ENCODE data around the gene MNDA.

Gene MNDA

DNA sequence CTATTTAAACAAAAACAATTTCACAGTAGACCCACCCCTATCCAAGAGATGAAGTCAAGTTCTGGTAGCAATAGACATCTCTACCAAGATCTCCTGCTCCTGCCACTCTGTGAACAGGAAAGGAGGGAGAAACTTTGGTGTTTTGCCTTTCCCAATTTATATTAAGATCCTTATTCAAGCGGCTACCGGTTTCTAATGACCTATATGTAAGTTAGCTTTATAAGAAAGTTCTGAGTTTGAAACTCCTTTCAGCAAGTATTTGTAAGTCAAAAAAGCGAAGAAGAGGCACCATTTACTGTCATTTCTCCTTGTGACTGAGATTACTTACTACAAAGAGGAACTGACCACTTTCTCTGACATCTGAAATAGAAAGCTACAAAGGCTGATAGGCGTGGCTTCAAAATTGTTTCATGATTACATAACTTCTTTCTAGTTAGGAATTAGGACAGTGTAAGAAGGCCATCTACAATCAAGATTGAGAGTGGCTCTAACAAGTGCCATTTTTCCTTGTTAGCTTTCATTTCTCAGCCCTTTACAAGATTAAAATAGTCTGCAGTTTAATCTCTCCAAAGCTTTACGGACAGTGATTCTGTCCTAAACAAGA, at the start of gene MNDA:
TSS of gene MNDA (plus strand) at position 448 of the 604 bp plus-strand sequence. CDS start 10,803 bp downstream, outside the sequence.
- DNase-seq (ENCODE audit: low read depth), result peak; percentile 64
- H3K4me3 ChIP-seq (ENCODE audit: low read depth, low read length), result peak within 1 kb of the TSS; percentile 20
- TF ChIP-seq, protein P1, sequence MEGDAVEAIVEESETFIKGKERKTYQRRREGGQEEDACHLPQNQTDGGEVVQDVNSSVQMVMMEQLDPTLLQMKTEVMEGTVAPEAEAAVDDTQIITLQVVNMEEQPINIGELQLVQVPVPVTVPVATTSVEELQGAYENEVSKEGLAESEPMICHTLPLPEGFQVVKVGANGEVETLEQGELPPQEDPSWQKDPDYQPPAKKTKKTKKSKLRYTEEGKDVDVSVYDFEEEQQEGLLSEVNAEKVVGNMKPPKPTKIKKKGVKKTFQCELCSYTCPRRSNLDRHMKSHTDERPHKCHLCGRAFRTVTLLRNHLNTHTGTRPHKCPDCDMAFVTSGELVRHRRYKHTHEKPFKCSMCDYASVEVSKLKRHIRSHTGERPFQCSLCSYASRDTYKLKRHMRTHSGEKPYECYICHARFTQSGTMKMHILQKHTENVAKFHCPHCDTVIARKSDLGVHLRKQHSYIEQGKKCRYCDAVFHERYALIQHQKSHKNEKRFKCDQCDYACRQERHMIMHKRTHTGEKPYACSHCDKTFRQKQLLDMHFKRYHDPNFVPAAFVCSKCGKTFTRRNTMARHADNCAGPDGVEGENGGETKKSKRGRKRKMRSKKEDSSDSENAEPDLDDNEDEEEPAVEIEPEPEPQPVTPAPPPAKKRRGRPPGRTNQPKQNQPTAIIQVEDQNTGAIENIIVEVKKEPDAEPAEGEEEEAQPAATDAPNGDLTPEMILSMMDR (IDR thresholded peaks at IDR 0.05; ENCODE audit: insufficient read depth, low read depth, low read length, missing control alignments), result no peak

DNA sequence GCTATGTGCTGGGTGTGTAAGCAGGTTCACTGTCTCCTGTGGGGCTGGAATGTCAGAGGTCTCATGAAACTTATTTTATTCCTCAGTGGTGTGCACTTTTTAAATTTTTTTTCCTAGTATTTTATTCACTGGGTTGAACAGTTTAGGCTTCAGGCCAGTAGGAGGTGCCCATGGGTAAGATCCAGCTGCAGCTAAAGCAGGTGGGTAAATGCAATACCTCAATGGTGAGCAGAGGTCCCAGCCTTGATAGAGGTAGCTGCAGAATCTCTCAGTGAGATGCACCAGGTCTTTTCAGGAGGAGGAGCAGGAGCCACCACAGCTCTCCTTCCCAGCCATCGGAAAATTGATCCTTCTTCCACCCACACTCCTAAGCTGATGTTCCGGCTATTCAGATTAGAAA, 37.5 kb upstream of the MNDA start:
- H3K4me3 ChIP-seq (ENCODE audit: low read depth, low read length), result no peak overlapping the region
- peak; percentile 45 for DNase-seq (ENCODE audit: low read depth)
- TF ChIP-seq, protein P1 (IDR thresholded peaks at IDR 0.05; ENCODE audit: insufficient read depth, low read depth, low read length, missing control alignments), result peak; percentile 46

DNA sequence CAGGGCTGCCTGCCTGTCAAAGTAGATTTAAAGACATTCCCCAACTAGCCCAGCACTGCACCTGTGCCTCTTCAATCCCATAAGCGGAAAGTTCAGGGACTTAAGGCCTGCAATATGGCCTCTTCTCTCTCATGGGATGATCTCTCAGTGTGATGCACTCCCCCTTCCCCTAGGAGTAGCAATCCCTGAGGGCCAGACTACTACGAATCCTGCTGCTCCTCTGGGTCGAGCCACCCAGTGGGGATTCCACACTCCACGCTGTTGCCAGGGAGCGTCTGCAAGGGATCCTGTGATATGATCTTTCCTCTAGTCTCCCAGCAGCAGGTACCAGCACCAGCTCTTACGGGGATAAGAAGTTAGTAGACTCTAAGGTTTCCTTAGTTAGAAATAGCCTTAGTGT, 36.9 kb upstream of the MNDA start:
- DNase-seq (ENCODE audit: low read depth), result no peak
- H3K4me3 ChIP-seq (ENCODE audit: low read depth, low read length), result no peak overlapping the region
- TF ChIP-seq, protein P1 (IDR thresholded peaks at IDR 0.05; ENCODE audit: insufficient read depth, low read depth, low read length, missing control alignments), result no peak

DNA sequence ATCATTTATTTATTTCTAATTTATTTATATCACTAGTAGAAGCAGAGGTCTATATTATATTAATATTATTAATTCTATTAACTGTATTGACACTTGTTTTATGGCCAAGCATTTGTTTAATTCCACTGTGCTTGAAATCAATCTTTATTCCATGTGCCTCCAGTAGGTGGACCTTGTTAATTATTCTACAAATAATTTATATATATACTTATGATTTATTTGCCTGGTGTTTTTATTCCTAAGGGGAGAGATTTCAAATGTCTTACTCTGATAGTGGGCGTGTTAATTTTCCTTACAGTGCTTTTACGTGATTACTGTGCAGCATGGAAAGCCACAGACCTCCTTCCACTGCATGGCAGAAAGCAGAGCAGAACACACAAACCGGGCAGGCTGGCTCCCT, 32.6 kb upstream of the MNDA start:
- H3K4me3 ChIP-seq (ENCODE audit: low read depth, low read length), result no peak overlapping the region
- TF ChIP-seq, protein P1 (IDR thresholded peaks at IDR 0.05; ENCODE audit: insufficient read depth, low read depth, low read length, missing control alignments), result no peak
- no peak for DNase-seq (ENCODE audit: low read depth)

DNA sequence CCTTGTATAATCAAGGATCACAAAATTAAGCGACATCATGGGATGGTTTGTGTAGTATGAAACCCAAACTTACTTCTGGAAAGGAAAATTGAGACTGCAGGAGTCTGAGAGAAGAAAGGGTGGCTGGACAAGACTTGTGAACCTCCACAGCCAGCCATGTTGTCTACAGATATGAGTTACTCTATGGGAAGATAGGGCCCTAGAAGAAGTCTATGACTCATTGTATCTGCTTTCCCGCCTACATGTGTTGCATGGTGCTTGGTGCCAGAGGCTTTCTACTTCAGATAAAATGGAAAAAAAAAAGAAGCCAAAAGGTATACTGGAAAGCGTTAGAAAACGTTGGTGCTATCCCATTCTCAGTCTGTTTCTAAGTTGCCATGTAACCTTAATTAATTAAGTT, 31.5 kb upstream of the MNDA start:
- TF ChIP-seq, protein P1 (IDR thresholded peaks at IDR 0.05; ENCODE audit: insufficient read depth, low read depth, low read length, missing control alignments), result no peak

DNA sequence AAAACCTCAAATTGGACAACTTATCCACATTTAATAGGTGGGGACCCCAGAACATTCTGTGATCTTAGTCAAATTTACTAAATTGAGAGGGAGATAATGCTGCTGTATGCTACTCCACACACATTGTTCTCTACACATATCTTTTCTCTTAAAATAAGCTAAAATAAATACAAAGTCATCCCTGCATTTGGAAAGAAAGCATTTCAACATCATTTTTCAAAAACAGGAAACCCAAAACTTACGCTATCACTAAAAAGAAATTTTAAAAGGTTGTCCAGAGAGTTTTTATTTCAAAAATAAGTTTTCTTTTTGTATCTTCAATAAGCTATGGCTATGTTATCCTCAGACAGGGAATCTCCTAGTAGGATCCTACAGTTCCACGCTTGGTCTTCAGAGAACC, 30.6 kb upstream of the MNDA start:
- no peak for DNase-seq (ENCODE audit: low read depth)
- no peak overlapping the region for H3K4me3 ChIP-seq (ENCODE audit: low read depth, low read length)
- TF ChIP-seq, protein P1 (IDR thresholded peaks at IDR 0.05; ENCODE audit: insufficient read depth, low read depth, low read length, missing control alignments), result no peak

More for the DNA sequence above, 31.5 kb upstream of the MNDA start:
- DNase-seq (ENCODE audit: low read depth), result no peak
- H3K4me3 ChIP-seq (ENCODE audit: low read depth, low read length), result no peak overlapping the region

DNA sequence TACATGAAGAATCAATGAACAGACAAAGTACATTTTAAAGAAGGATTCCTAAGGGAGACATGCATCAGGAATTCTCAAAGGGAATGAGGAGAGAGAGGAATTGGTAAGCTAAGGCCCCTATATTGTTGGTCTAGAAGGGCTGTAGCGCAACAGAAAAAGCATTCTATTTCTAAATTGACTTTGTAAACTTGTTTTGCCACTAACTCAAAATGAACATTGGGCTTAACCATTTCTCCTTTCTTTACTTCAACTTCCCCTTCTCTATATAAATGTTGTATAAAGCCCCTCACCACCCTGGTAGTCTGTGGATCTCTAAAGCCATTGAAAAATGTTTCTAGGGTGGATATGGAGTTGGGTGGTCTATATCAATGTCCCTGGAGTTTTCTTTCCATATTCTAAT, 29.8 kb upstream of the MNDA start:
- TF ChIP-seq, protein P1 (IDR thresholded peaks at IDR 0.05; ENCODE audit: insufficient read depth, low read depth, low read length, missing control alignments), result no peak
- no peak for DNase-seq (ENCODE audit: low read depth)
- H3K4me3 ChIP-seq (ENCODE audit: low read depth, low read length), result no peak overlapping the region
